HFFc6 (cell line): ENCODE data around the gene COL25A1. TPM values are rescaled to one million over a fixed set of nuclear protein-coding genes. Genes with fewer than 3 reads are reported as not detected.

ENCODE experiments used
- DNase-seq: peaks from one replicate; pipeline ENCODE4 v3.0.0-alpha.2; 2018
- H3K27ac Mint-ChIP-seq: 2 replicates; pipeline ENCODE4 v1.8.0; 2020; ENCODE audit warnings: mild to moderate bottlenecking, mixed read lengths
- H3K27me3 Mint-ChIP-seq: 2 replicates; pipeline ENCODE4 v1.8.0; 2021; ENCODE audit warnings: mild to moderate bottlenecking, moderate library complexity, mixed read lengths; ENCODE audit not compliant: insufficient read depth
- H3K36me3 Mint-ChIP-seq: 2 replicates; pipeline ENCODE4 v1.8.0; 2021; ENCODE audit warnings: low read depth, mixed read lengths
- H3K4me1 Mint-ChIP-seq: 2 replicates; pipeline ENCODE4 v1.8.0; 2020; ENCODE audit warnings: low read depth, mixed read lengths
- H3K4me3 Mint-ChIP-seq: 2 replicates; pipeline ENCODE4 v1.8.0; 2020; ENCODE audit warnings: mild to moderate bottlenecking, moderate library complexity, mixed read lengths
- H3K9me3 Mint-ChIP-seq: 2 replicates; pipeline ENCODE4 v1.8.0; 2020; ENCODE audit warnings: mild to moderate bottlenecking, mixed read lengths
- CTCF ChIP-seq: fragments of 200-600 bp; sonication (generic); IDR thresholded peaks from 2 replicates; pipeline ENCODE4 v1.5.0; 2021; ENCODE audit warnings: antibody characterized with exemption, mild to moderate bottlenecking
- total RNA-seq, 6 experiments: library from RNA; stranded (reverse); fragmentation: NEBNext Ultra II Directional; extraction: Animal tissue kit (Norgen Biotek cat#: 25700); gene quantifications; 2 replicates in 1 of 6; 3 replicates in 5 of 6; pipeline ENCODE4 v1.2.3, GENCODE V29; 2021

The COL25A1 gene
- total RNA-seq, 6 experiments from 2014 or later = not detected

DNA sequence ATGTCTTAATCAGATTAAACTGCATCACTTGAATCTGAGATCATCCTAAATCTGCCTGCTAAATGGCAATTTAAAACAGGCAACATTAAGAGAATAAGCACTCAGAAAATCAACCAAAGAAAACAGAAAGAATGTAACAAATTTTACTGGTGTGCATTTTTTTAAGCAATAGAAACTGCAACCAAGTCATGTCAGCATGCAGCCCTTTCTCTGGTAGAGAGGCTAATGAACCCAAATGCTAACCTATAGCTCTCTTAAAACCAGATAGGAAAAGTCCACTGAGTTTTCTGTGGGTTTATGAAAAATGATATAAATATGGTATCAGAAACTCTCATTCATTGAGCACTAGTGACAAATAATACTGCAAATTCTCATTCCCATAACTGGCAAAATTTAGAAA is 35.6 kb downstream of the COL25A1 start:
- no peak overlapping the region for H3K4me3 Mint-ChIP-seq
- H3K36me3 Mint-ChIP-seq = no peaks in the 10 kb centered on the region
- no peak for DNase-seq

DNA sequence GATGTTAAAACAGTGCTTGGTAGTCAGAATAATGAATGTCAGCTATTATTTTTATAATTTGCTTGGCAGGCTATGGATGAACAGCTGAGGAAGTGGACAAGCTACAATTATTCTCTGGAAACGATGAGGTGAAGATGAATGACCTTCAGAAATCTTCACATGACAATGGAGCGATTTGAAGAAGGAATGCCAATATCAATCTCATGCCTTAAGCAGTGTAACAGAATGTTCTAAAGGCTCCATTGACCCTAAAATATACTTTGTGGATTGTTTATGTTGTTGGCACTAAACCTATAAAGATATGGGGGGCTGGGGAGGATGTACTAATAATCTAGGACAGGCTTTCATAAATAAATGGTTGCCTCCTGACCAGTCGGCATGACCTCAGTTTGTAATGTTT is 36.2 kb downstream of the COL25A1 start:
- no peak overlapping the region for H3K4me3 Mint-ChIP-seq
- H3K36me3 Mint-ChIP-seq = no peaks in the 10 kb centered on the region
- H3K9me3 Mint-ChIP-seq = no peaks in the 10 kb centered on the region
- no peaks in the 10 kb centered on the region; the same call in 1 of the 2 replicates for H3K27me3 Mint-ChIP-seq
- H3K27ac Mint-ChIP-seq = no peak overlapping the region
- DNase-seq = no peak
- no peak for TF ChIP-seq CTCF
- H3K4me1 Mint-ChIP-seq = no peaks in the 10 kb centered on the region

More for the DNA sequence above, 35.6 kb downstream of the COL25A1 start:
- no peak overlapping the region for H3K27ac Mint-ChIP-seq
- TF ChIP-seq CTCF = no peak
- H3K27me3 Mint-ChIP-seq = no peaks in the 10 kb centered on the region; the same call in 1 of the 2 replicates
- H3K9me3 Mint-ChIP-seq = no peaks in the 10 kb centered on the region
- H3K4me1 Mint-ChIP-seq = no peaks in the 10 kb centered on the region

- DNase-seq = no peak
- Mint-ChIP-seq H3K4me1 (no peaks in the 10 kb centered on the region), H3K9me3 (no peaks in the 10 kb centered on the region), H3K27me3 (peaks cover 1% of the 10 kb centered on the region; the same call in 1 of the 2 replicates), H3K36me3 (no peaks in the 10 kb centered on the region), H3K27ac (no peak overlapping the region), H3K4me3 (no peak overlapping the region)
- TF ChIP-seq CTCF = no peak
Measured at GRCh38 chr4:109263721-109264120, 38.7 kb downstream of the COL25A1 start.

GRCh38 chr4:109256818-109257217 is 45.6 kb downstream of the COL25A1 start:
- Mint-ChIP-seq H3K27ac (no peak overlapping the region), H3K27me3 (peaks cover 3% of the 10 kb centered on the region; the same call in 1 of the 2 replicates), H3K4me3 (no peak overlapping the region), H3K36me3 (no peaks in the 10 kb centered on the region), H3K4me1 (no peaks in the 10 kb centered on the region), H3K9me3 (peaks cover 9% of the 10 kb centered on the region; the same call in 1 of the 2 replicates)
- no peak for DNase-seq
- no peak for TF ChIP-seq CTCF

- H3K9me3 Mint-ChIP-seq = peaks cover 9% of the 10 kb centered on the region; the same call in 1 of the 2 replicates
- H3K36me3 Mint-ChIP-seq = no peaks in the 10 kb centered on the region
- no peaks in the 10 kb centered on the region for H3K4me1 Mint-ChIP-seq
- H3K27ac Mint-ChIP-seq = no peak overlapping the region
- no peak overlapping the region for H3K4me3 Mint-ChIP-seq
- no peak for TF ChIP-seq CTCF
- H3K27me3 Mint-ChIP-seq = peaks cover 1% of the 10 kb centered on the region; the same call in 1 of the 2 replicates
- DNase-seq = no peak
Measured at GRCh38 chr4:109254845-109255244, 47.6 kb downstream of the COL25A1 start.

- H3K4me3 Mint-ChIP-seq = no peak overlapping the region
- H3K36me3 Mint-ChIP-seq = no peaks in the 10 kb centered on the region
- no peak for TF ChIP-seq CTCF
- H3K4me1 Mint-ChIP-seq = no peaks in the 10 kb centered on the region
- no peak overlapping the region for H3K27ac Mint-ChIP-seq
- peaks cover 4% of the 10 kb centered on the region; the same call in 1 of the 2 replicates for H3K27me3 Mint-ChIP-seq
- peaks cover 9% of the 10 kb centered on the region; the same call in 1 of the 2 replicates for H3K9me3 Mint-ChIP-seq
- no peak for DNase-seq
Measured at GRCh38 chr4:109251396-109251795, 51.1 kb downstream of the COL25A1 start.
